ENCODE results near the gene ENTPD6.

- TF ChIP-seq, protein P1, sequence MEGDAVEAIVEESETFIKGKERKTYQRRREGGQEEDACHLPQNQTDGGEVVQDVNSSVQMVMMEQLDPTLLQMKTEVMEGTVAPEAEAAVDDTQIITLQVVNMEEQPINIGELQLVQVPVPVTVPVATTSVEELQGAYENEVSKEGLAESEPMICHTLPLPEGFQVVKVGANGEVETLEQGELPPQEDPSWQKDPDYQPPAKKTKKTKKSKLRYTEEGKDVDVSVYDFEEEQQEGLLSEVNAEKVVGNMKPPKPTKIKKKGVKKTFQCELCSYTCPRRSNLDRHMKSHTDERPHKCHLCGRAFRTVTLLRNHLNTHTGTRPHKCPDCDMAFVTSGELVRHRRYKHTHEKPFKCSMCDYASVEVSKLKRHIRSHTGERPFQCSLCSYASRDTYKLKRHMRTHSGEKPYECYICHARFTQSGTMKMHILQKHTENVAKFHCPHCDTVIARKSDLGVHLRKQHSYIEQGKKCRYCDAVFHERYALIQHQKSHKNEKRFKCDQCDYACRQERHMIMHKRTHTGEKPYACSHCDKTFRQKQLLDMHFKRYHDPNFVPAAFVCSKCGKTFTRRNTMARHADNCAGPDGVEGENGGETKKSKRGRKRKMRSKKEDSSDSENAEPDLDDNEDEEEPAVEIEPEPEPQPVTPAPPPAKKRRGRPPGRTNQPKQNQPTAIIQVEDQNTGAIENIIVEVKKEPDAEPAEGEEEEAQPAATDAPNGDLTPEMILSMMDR (IDR thresholded peaks at IDR 0.05; ENCODE audit: low read depth, low read length, poor library complexity, severe bottlenecking) = no peak
- TF ChIP-seq EZH2phosphoT487 (IDR thresholded peaks at IDR 0.05; ENCODE audit: borderline replicate concordance, low read length) = no peak
These were observed 27.7 kb downstream of the ENTPD6 start for GRCh38 chr20:25223179-25223661.

All from DOHH2 (cell line).